ENCODE measurements around the gene CKS2. TPM values are rescaled to one million over a fixed set of nuclear protein-coding genes. Genes with fewer than 3 reads are reported as not detected.

Gene CKS2
- total RNA-seq, 1 experiment from 2014 or later = 132 TPM

DNA sequence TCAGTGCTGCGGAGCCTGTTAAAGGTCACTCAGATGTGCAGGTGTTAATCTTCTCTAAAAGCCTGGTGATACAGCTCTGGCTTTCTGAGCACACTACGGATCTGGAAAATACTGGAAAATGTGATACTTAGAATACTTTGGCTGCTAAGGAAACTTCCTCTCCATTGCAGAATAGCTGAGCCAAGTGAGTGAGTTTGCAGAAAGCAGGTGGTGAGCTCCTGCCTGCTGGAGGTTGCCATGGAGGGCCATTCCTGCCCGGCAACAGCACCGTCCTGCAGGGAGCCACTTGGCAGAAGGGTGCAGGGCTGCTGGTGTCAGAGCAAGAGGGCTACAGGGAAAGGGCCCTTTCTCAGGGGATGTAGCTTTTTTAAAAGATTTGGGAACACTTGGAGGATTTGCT is 48.0 kb downstream of the CKS2 start:
- H3K36me3 ChIP-seq (ENCODE audit: control insufficient read depth, insufficient read depth, low read length) = no peaks in the 10 kb centered on the region
- BruUV-seq (replicated peaks) = TSS peak; percentile 48
- H3K4me3 ChIP-seq (ENCODE audit: low read depth in 2 of 2, low read length in 2 of 2) = no peak overlapping the region
- in situ Hi-C loops (cut with HindIII; ENCODE audit: low pct_unique_long_range_greater_than_20kb, low sequenced_read_pairs) = no loop called here
- intact Hi-C loops (cut with micrococcal nuclease; ENCODE audit: unreplicated experiment) = no loop called here
- no peak overlapping the region for H3K27ac ChIP-seq (ENCODE audit: low read length)
- no peak for ATAC-seq
- H3K27me3 ChIP-seq (ENCODE audit: control insufficient read depth, insufficient read depth, low read length) = no peaks in the 10 kb centered on the region
- no peak for DNase-seq (ENCODE audit: low read depth, low spot score)
- TF ChIP-seq SIN3A (IDR thresholded peaks at IDR 0.05; ENCODE audit: borderline replicate concordance, insufficient read depth, low read depth, low read length) (no peak), CTCF (IDR thresholded peaks at IDR 0.05) (no peak), POLR2AphosphoS5 (IDR thresholded peaks at IDR 0.05; ENCODE audit: low read depth, low read length) (no peak), TCF7L2 (IDR thresholded peaks at IDR 0.05; ENCODE audit: low read depth, low read length) (no peak)
- TF ChIP-seq, protein P1, sequence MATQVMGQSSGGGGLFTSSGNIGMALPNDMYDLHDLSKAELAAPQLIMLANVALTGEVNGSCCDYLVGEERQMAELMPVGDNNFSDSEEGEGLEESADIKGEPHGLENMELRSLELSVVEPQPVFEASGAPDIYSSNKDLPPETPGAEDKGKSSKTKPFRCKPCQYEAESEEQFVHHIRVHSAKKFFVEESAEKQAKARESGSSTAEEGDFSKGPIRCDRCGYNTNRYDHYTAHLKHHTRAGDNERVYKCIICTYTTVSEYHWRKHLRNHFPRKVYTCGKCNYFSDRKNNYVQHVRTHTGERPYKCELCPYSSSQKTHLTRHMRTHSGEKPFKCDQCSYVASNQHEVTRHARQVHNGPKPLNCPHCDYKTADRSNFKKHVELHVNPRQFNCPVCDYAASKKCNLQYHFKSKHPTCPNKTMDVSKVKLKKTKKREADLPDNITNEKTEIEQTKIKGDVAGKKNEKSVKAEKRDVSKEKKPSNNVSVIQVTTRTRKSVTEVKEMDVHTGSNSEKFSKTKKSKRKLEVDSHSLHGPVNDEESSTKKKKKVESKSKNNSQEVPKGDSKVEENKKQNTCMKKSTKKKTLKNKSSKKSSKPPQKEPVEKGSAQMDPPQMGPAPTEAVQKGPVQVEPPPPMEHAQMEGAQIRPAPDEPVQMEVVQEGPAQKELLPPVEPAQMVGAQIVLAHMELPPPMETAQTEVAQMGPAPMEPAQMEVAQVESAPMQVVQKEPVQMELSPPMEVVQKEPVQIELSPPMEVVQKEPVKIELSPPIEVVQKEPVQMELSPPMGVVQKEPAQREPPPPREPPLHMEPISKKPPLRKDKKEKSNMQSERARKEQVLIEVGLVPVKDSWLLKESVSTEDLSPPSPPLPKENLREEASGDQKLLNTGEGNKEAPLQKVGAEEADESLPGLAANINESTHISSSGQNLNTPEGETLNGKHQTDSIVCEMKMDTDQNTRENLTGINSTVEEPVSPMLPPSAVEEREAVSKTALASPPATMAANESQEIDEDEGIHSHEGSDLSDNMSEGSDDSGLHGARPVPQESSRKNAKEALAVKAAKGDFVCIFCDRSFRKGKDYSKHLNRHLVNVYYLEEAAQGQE (IDR thresholded peaks at IDR 0.05; ENCODE audit: insufficient read depth in 1 of 2, low read depth in 2 of 2, low read length in 1 of 2) = no peak
- H3K4me1 ChIP-seq (ENCODE audit: control insufficient read depth, insufficient read depth, low read length) = no peaks in the 10 kb centered on the region
- CTCF ChIA-PET = interaction anchor here (0.6 kb wide), 1 partner anchor 190 kb away, joined by 4 read pairs; no protein-coding TSS in a partner anchor
- POLR2A ChIA-PET = interaction anchor here (0.6 kb wide), 1 partner anchor 9 kb away, joined by 3 read pairs; no protein-coding TSS in a partner anchor
- H3K9me3 ChIP-seq (ENCODE audit: control insufficient read depth, insufficient read depth, low read depth, low read length) = no peaks in the 10 kb centered on the region

GRCh38 chr9:89359751-89360261 is 48.8 kb downstream of the CKS2 start:
- no peaks in the 10 kb centered on the region for H3K4me1 ChIP-seq (ENCODE audit: control insufficient read depth, insufficient read depth, low read length)
- no peak overlapping the region for H3K27ac ChIP-seq (ENCODE audit: low read length)
- ChIA-PET CTCF (interaction anchor here (0.6 kb wide), 1 partner anchor 189 kb away, joined by 4 read pairs; no protein-coding TSS in a partner anchor), POLR2A (no interaction called here)
- intact Hi-C loops (cut with micrococcal nuclease; ENCODE audit: unreplicated experiment) = no loop called here
- no peak overlapping the region for H3K4me3 ChIP-seq (ENCODE audit: low read depth in 2 of 2, low read length in 2 of 2)
- in situ Hi-C loops (cut with HindIII; ENCODE audit: low pct_unique_long_range_greater_than_20kb, low sequenced_read_pairs) = no loop called here
- BruUV-seq (replicated peaks) = no TSS peak
- no peaks in the 10 kb centered on the region for H3K27me3 ChIP-seq (ENCODE audit: control insufficient read depth, insufficient read depth, low read length)
- H3K9me3 ChIP-seq (ENCODE audit: control insufficient read depth, insufficient read depth, low read depth, low read length) = no peaks in the 10 kb centered on the region
- no peaks in the 10 kb centered on the region for H3K36me3 ChIP-seq (ENCODE audit: control insufficient read depth, insufficient read depth, low read length)
- ATAC-seq (no peak), DNase-seq (ENCODE audit: low read depth, low spot score) (no peak)
- TF ChIP-seq POLR2AphosphoS5 (IDR thresholded peaks at IDR 0.05; ENCODE audit: low read depth, low read length) (no peak), SIN3A (IDR thresholded peaks at IDR 0.05; ENCODE audit: borderline replicate concordance, insufficient read depth, low read depth, low read length) (no peak), CTCF (IDR thresholded peaks at IDR 0.05) (no peak), TCF7L2 (IDR thresholded peaks at IDR 0.05; ENCODE audit: low read depth, low read length) (no peak)
- TF ChIP-seq, protein P1 (IDR thresholded peaks at IDR 0.05; ENCODE audit: insufficient read depth in 1 of 2, low read depth in 2 of 2, low read length in 1 of 2) = no peak
